Motor neuron (in vitro differentiated cells): Measurements from ENCODE around the gene SERPINB11. TPM values are rescaled to one million over a fixed set of nuclear protein-coding genes. Genes with fewer than 3 reads are reported as not detected.
A peak's percentile ranks its signal among the peaks of the same experiment; 100 is the strongest.
"Not testable (repeated sequence)": the region's sequence is repeated elsewhere in the genome, so short reads cannot be mapped to it uniquely, and the experiment has no call there.

Experiments
- ATAC-seq, 8 experiments: fragments of 200-7000 bp; cut with Tn5 transposase; replicated peaks in 6 of 8; 2 replicates each; pipeline ENCODE4 v1.8.0; 2021; ENCODE audit warnings: mild to moderate bottlenecking in 8 of 8, moderate library complexity in 8 of 8
- H3K27ac ChIP-seq, 2 donors: fragments of 250-450 bp; sonication (Bioruptor Pico); 2 replicates each; pipeline ENCODE4 v1.9.0; 2021; ENCODE audit warnings: antibody characterized with exemption in 2 of 2, mild to moderate bottlenecking in 2 of 2, moderate library complexity in 1 of 2
- H3K4me1 ChIP-seq, 2 donors: fragments of 250-450 bp; sonication (Bioruptor Pico); replicated peaks in 1 of 2; 2 replicates each; pipeline ENCODE4 v1.6.1; 2021; ENCODE audit warnings: antibody characterized with exemption in 2 of 2, mild to moderate bottlenecking in 2 of 2, moderate library complexity in 1 of 2
- H3K4me3 ChIP-seq, 5 donors: fragments of 250-450 bp; sonication (Bioruptor Pico); 2 replicates each; pipeline ENCODE4 v1.9.0; 2021; ENCODE audit warnings: antibody characterized with exemption in 5 of 5, mild to moderate bottlenecking in 5 of 5, moderate library complexity in 4 of 5
- WGBS, 10 experiments: fragments of 450-650 bp; shearing (Covaris generic); methylation state at CpG; one replicate each; pipeline ENCODE4 v1.0.0; 2022; 5-methylcytosine and 5-hydroxymethylcytosine counted together
- in situ Hi-C, 9 experiments: fragments of 400-800 bp; cut with MboI; loops; one replicate each; pipeline ENCODE4 v1.15.0; 2021; ENCODE audit warnings: low sequenced_read_pairs in 9 of 9, low pct_unique_long_range_greater_than_20kb in 2 of 9; ENCODE audit not compliant: unreplicated experiment in 9 of 9
- total RNA-seq, 8 experiments: library from RNA; unstranded; fragments of 300-600 nt; gene quantifications; 2 replicates each; pipeline versions ENCODE4 v1.2.3 to v1.2.4, GENCODE V29; 2022

The SERPINB11 gene, protein sequence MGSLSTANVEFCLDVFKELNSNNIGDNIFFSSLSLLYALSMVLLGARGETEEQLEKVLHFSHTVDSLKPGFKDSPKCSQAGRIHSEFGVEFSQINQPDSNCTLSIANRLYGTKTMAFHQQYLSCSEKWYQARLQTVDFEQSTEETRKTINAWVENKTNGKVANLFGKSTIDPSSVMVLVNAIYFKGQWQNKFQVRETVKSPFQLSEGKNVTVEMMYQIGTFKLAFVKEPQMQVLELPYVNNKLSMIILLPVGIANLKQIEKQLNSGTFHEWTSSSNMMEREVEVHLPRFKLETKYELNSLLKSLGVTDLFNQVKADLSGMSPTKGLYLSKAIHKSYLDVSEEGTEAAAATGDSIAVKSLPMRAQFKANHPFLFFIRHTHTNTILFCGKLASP
- total RNA-seq = under 1 TPM in 3 of 8 experiments, not detected in 5; 0.32 to 0.57 (median 0.42) TPM

GRCh38 chr18:63702660-63703059, at the start of gene SERPINB11:
Gene SERPINB11, plus strand, starts transcription at chr18:63702960. Its CDS starts 7,234 bp downstream, at chr18:63710194.
- no peak within 1 kb of the TSS for H3K4me3 ChIP-seq
- no peak for ATAC-seq
- 40 to 100% (median 59%) methylated on average over 1 to 2 of the region's 2 CpGs; no CpG with 5 or more reads in 4 of the 10 experiments for WGBS, 10 experiments
- in situ Hi-C loops = no loop called here
- no peak within 1 kb of the TSS for H3K27ac ChIP-seq
- H3K4me1 ChIP-seq = no peaks in the 10 kb centered on the region

GRCh38 chr18:63658920-63659319, 43.8 kb upstream of the SERPINB11 start:
- 96 to 100% (median 100%) methylated on average over 1 to 3 of the region's 4 CpGs; no CpG with 5 or more reads in 7 of the 10 experiments for WGBS, 10 experiments
- H3K4me3 ChIP-seq, H3K4me1 ChIP-seq, in situ Hi-C loops, H3K27ac ChIP-seq: not testable (repeated sequence)
- peak in 1 of 8 experiments; percentile 97 for ATAC-seq

DNA sequence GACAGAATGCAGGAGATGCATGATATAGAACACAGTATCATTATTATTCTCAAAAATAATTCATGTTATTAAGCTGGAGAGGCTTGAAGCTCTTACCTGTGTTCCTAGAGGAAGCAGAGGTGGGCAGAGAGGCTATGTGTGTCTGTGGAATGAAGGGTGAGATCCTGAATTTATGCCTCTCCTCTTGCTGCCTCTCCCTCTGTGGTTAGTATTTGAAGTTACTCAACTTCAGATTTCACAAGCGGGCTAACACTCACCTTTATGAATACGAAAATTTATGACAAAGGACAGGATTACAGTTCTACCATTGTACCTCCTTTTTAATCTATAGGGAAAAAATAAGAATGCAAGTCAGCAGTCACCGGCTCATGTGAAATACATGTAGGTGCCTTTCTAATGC, 41.0 kb upstream of the SERPINB11 start, which contains the start of gene SERPINB3:
Gene SERPINB3, minus strand, starts transcription at position 144 of the 400 bp plus-strand sequence. CDS start 677 bp downstream, outside the sequence.
- no CpG with 5 or more reads among the region's 3 CpGs for WGBS, 10 experiments
- H3K4me3 ChIP-seq, ATAC-seq, H3K4me1 ChIP-seq, in situ Hi-C loops, H3K27ac ChIP-seq: not testable (repeated sequence)

DNA sequence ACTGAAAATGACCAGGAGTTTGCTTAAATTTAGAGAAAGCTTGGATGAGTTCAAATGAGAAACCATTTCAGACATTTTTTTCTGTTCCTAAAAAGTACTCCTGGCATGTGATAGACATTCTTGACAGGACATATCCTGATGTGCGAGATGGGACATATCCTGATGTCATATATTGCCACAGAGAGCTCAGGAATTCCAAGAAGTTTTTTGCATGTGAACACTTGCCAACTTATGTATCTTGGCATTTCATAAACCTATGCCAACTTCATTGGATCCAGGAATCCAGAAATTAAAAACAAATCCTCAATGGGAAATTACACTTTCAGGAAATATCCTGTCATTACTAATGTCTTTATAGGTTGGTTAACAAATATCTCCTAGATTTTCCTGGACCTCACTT, 38.2 kb upstream of the SERPINB11 start:
- WGBS, 10 experiments = 0 to 100% (median 43%) methylated on average over 1 of the region's 1 CpG; no CpG with 5 or more reads in 3 of the 10 experiments
- in situ Hi-C loops = no loop called here

DNA sequence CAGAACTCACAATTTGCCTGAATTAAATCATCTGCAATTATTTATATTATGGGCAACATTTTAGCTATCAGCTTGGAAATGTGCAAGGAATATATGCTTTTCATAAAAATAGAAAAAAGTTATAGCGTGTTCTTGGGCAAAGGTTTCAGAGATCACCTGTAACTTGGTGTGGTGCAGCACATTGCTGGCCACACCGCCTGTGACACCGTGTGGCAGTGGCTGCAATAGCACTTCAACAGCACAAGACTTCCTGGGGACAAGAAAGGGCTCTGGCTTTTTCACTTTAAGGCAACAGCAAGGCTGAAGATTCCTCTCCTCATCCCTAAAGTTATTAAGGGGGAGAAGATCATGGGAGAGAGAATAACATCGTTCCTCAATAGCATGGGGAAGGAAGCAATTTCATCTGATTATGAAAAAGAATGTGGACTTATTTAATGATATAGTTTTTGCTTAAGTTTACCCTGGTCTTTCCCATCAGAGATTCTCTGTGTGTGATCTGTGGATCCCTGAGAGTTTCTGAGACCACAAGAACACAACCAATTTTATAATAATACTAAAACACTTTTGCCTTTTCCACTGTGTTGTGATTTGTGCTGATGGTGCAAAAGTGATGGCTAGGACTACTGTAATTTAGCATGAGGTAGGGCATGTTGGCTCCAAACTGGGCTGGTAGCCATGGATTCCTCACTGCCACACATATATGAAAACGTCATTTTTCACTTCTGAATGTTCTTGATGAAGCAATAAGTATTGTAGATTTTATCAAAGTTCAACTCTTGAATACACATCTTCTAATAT, 26.0 kb upstream of the SERPINB11 start:
- Histone ChIP-seq H3K27ac (no peak overlapping the region), H3K4me1 (no peaks in the 10 kb centered on the region), H3K4me3 (no peak overlapping the region)
- peak in 3 of 8 experiments; percentile 24 to 80 (median 76) for ATAC-seq
- WGBS, 10 experiments = 0 to 61% (median 24%) methylated on average over 1 to 5 of the region's 5 CpGs; no CpG with 5 or more reads in 2 of the 10 experiments
- in situ Hi-C loops = no loop called here

More for the DNA sequence above, 38.2 kb upstream of the SERPINB11 start:
- H3K27ac ChIP-seq = no peak overlapping the region
- no peak for ATAC-seq
- no peak overlapping the region for H3K4me3 ChIP-seq
- H3K4me1 ChIP-seq = no peaks in the 10 kb centered on the region

DNA sequence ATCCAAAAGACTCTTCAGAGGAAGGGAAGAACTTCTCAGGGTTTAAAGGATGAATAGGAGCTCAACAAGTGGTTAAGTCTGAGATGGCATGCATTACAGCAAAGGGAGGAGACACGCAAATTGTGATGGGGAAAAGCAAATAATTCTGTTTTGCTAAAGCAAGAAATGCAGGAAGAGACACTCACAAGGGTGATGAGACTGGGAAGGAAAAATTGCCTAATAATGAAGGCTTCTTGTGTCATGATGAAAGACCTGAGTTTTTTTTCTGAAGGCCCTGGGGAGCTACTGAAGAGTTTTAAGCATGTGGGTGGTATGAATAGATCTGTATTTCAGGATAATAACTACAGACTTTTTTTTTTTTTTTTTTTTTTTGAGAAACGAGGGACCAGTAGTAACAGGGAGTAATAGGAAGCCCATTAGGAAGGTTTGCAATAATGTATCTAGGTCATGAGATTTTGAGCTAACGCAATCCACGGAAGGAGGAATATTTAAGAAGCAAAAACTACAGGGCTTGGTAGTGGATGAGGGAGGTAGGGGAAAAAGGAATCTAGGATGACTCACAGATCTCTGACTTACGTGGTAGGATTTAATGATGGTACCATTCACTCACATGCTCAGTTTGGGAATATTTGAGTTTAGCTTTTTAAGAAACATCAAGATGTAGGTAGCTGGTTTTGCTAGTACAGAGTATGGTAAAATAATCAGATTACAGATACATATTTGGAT, 25.1 kb upstream of the SERPINB11 start:
- no peak overlapping the region for H3K4me3 ChIP-seq
- peak in 2 of 8 experiments; percentile 57 to 80 for ATAC-seq
- H3K27ac ChIP-seq = no peak overlapping the region
- in situ Hi-C loops = no loop called here
- H3K4me1 ChIP-seq = no peaks in the 10 kb centered on the region
- WGBS, 10 experiments = 7 to 92% (median 72%) methylated on average over 1 to 5 of the region's 5 CpGs

GRCh38 chr18:63679820-63680606, 22.7 kb upstream of the SERPINB11 start:
- no peak overlapping the region for H3K27ac ChIP-seq
- H3K4me3 ChIP-seq = no peak overlapping the region
- ATAC-seq = no peak
- WGBS, 10 experiments = 38 to 100% (median 89%) methylated on average over 1 to 5 of the region's 5 CpGs
- in situ Hi-C loops = no loop called here
- no peaks in the 10 kb centered on the region for H3K4me1 ChIP-seq

DNA sequence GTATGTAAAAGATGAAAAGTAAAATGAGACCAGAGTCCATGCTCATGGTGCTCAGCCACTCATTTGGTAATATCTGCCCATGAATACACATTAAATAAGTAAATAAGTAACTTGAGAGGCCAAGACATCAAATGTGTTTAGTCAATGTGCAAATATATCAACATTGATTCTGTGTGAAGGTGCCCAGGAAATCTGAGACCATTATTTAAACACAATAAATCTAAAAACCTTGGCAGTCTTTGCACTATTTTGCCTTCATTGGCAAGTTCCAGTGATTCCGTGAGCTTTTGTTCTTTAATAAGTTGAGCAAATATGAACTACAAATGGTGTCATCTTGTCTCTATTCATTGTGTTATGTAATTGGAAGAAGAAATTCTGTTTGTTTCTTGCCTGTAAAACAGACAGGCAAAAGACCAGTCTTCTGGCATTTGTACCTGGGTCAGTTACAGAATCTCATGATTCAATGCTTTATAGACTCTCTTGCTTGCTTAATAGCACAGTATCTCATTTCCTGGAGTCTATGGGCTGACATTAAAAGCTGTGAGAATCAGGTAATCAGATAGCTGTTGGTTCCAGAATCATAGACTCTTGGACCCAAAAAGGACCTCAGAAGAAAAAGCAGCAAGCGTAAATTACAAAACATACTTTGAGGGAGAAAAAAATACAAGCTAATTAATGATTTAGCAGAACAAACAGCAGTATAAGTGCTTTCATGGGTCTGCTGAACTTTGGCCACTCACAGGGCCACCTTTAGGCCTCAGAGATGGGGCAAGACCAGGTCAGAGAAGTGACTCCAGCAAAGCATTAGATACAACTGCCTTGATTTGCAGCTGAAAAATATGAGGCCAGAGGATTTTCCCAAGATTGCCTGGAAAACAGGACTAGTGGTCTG, 21.1 kb upstream of the SERPINB11 start:
- 83 to 100% (median 100%) methylated on average over 1 to 2 of the region's 2 CpGs; no CpG with 5 or more reads in 2 of the 10 experiments for WGBS, 10 experiments

GRCh38 chr18:63683152-63683551, 19.6 kb upstream of the SERPINB11 start:
- ATAC-seq = peak in 2 of 8 experiments; percentile 99 to 100
- no peak overlapping the region for H3K27ac ChIP-seq
- WGBS, 10 experiments = 0 to 80% (median 53%) methylated on average over 1 to 2 of the region's 2 CpGs
- H3K4me3 ChIP-seq = no peak overlapping the region
- in situ Hi-C loops = no loop called here
- no peaks in the 10 kb centered on the region for H3K4me1 ChIP-seq

More for the DNA sequence above, 21.1 kb upstream of the SERPINB11 start:
- in situ Hi-C loops = no loop called here
- no peak overlapping the region for H3K4me3 ChIP-seq
- no peaks in the 10 kb centered on the region for H3K4me1 ChIP-seq
- ATAC-seq = no peak
- H3K27ac ChIP-seq = no peak overlapping the region

DNA sequence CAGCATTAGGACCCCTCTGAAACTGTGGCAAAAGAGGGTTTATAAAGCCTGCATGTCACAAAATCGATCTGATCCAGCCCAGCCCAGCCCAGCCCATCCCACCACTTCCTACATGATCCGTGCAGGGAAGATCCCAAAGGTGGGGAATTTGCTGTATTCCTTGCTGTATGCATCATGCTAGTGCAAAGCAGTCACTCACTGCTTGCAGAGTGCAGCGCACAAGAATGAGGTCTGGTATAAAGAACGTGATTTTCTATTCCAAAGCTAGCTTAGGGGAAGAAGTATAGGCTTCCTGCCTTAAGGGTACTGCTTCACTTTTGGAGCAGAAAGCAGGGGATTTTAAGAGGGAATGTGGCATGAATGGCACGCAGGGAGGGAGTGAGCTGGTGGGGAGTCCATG, 18.9 kb upstream of the SERPINB11 start:
- WGBS, 10 experiments = 29 to 100% (median 68%) methylated on average over 1 to 4 of the region's 5 CpGs; no CpG with 5 or more reads in 5 of the 10 experiments
- in situ Hi-C loops = no loop called here

GRCh38 chr18:63684718-63685117, 18.0 kb upstream of the SERPINB11 start:
- no peak overlapping the region for H3K27ac ChIP-seq
- H3K4me3 ChIP-seq = no peak overlapping the region
- no peaks in the 10 kb centered on the region for H3K4me1 ChIP-seq
- no peak for ATAC-seq
- 69 to 100% (median 97%) methylated on average over 1 to 3 of the region's 3 CpGs; no CpG with 5 or more reads in 2 of the 10 experiments for WGBS, 10 experiments
- in situ Hi-C loops = no loop called here

More for the DNA sequence above, 18.9 kb upstream of the SERPINB11 start:
- ATAC-seq = no peak
- no peaks in the 10 kb centered on the region for H3K4me1 ChIP-seq
- H3K27ac ChIP-seq = no peak overlapping the region
- no peak overlapping the region for H3K4me3 ChIP-seq
